Common myeloid progenitor, CD34-positive (primary cell): ENCODE data around the gene SYNE1.

Experiments
- CTCF ChIA-PET: fragments of 350-600 bp; sonication (Branson Sonifier 250); formaldehyde crosslinking; loops from one replicate; lab custom pipeline; 2021; ENCODE audit warnings: antibody characterized with exemption; lab: Charles Lee
- POLR2A ChIA-PET: fragments of 350-600 bp; sonication (Branson Sonifier 250); formaldehyde crosslinking; loops from one replicate; lab custom pipeline; 2021; ENCODE audit warnings: antibody characterized with exemption; lab: Charles Lee
- DNase-seq, 3 donors: peaks; one replicate each; pipeline versions ENCODE4 v3.0.0 to v3.0.0-alpha.2; 2013
- H3K27ac ChIP-seq, 2 experiments: 1 replicate in 1 of 2; 2 replicates in 1 of 2; pipeline ENCODE4 v1.7.0; 2013; ENCODE audit warnings: inconsistent platforms in 2 of 2, low read length in 2 of 2, mild to moderate bottlenecking in 2 of 2, low read depth in 1 of 2, moderate library complexity in 1 of 2; ENCODE audit not compliant: severe bottlenecking in 2 of 2, insufficient read depth in 1 of 2, poor library complexity in 1 of 2
- H3K27me3 ChIP-seq, 5 experiments: replicated peaks in 2 of 5; 1 replicate in 3 of 5; 2 replicates in 2 of 5; pipeline versions ENCODE4 v1.6.1 to v1.7.0; 2013; ENCODE audit warnings: low read length in 4 of 5, mild to moderate bottlenecking in 2 of 5, moderate library complexity in 2 of 5, inconsistent platforms in 1 of 5; ENCODE audit not compliant: insufficient read depth in 5 of 5, control insufficient read depth in 4 of 5
- H3K36me3 ChIP-seq, 4 experiments: 1 replicate in 2 of 4; 2 replicates in 2 of 4; pipeline versions ENCODE4 v1.6.1 to v1.7.0; 2013; ENCODE audit warnings: low read length in 3 of 4, control low read depth in 1 of 4, mild to moderate bottlenecking in 1 of 4; ENCODE audit not compliant: control insufficient read depth in 4 of 4, insufficient read depth in 4 of 4
- H3K4me1 ChIP-seq, 4 experiments: 1 replicate in 3 of 4; 2 replicates in 1 of 4; pipeline versions ENCODE4 v1.6.1 to v1.7.1; 2013; ENCODE audit warnings: low read length in 3 of 4, mild to moderate bottlenecking in 3 of 4, control low read depth in 1 of 4, inconsistent platforms in 1 of 4, moderate library complexity in 1 of 4; ENCODE audit not compliant: control insufficient read depth in 4 of 4, insufficient read depth in 4 of 4; ENCODE audit errors: control extremely low read depth in 1 of 4
- H3K4me3 ChIP-seq, 7 experiments: 1 replicate in 4 of 7; 2 replicates in 3 of 7; pipeline versions ENCODE4 v1.5.1 to v1.7.0; 2013; ENCODE audit warnings: mild to moderate bottlenecking in 7 of 7, low read length in 6 of 7, moderate library complexity in 6 of 7, inconsistent platforms in 2 of 7, low read depth in 2 of 7, control low read depth in 1 of 7; ENCODE audit not compliant: insufficient read depth in 4 of 7, control insufficient read depth in 1 of 7; ENCODE audit errors: extremely low read depth in 1 of 7
- H3K9me3 ChIP-seq, 5 experiments: 1 replicate in 4 of 5; 2 replicates in 1 of 5; pipeline versions ENCODE4 v1.6.1 to v1.7.1; 2013; ENCODE audit warnings: low read length in 4 of 5, mild to moderate bottlenecking in 2 of 5, inconsistent platforms in 1 of 5, low read depth in 1 of 5, moderate library complexity in 1 of 5; ENCODE audit not compliant: control insufficient read depth in 4 of 5, insufficient read depth in 2 of 5; ENCODE audit errors: control extremely low read depth in 1 of 5
- WGBS: methylation state at CpG from one replicate; pipeline ENCODE4 v1.1.5; 2013; ENCODE audit not compliant: insufficient coverage; 5-methylcytosine and 5-hydroxymethylcytosine counted together

Gene SYNE1

DNA sequence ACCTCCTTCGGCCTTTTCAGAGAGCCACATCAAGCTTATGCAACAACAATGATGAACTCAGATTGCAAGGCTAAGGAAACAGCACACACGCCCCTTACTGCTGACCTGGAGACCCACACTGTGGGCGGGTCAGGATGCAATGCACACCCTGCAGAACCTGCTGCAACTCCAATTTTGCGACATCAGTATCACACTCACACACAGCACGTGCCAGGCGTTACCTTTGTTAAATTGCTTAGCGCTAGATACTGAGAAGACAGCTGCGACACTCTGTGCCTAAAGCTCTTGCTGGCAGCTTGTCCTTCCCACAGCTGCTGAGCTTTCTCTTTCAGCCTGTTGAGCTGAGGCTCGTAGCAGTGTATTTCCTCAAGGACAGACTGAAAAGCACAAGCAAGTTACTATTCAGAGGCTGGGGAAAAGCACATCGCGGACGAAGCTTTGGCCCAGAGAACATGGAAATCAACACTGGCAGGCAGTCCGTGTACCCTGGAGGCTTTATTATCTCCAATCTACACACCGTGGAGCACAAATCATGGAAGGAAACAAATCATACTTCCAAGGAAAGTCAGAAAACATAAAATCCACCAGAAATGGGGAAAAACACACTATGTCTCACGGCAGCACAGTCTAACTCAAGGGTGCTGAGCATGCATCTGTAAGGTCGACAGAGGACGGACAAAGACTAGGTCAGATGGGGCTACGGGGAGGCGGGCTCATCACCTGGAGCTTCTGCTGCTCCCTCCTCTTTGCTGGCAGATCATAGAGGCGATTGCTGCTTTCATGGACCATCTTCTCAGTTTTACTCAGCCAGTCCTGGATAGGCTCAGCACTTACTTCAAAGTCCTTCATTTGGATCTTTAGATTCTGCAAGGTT is 268.2 kb downstream of the SYNE1 start:
- no peaks in the 10 kb centered on the region for H3K27me3 ChIP-seq
- H3K9me3 ChIP-seq = no peaks in the 10 kb centered on the region
- H3K4me1 ChIP-seq = no peaks in the 10 kb centered on the region
- no peak overlapping the region for H3K4me3 ChIP-seq
- ChIA-PET POLR2A (no interaction called here), CTCF (no interaction called here)
- no peak for DNase-seq
- no peak overlapping the region for H3K27ac ChIP-seq
- no peaks in the 10 kb centered on the region for H3K36me3 ChIP-seq
- WGBS = 92% methylated on average over 20 of the region's 20 CpGs

DNA sequence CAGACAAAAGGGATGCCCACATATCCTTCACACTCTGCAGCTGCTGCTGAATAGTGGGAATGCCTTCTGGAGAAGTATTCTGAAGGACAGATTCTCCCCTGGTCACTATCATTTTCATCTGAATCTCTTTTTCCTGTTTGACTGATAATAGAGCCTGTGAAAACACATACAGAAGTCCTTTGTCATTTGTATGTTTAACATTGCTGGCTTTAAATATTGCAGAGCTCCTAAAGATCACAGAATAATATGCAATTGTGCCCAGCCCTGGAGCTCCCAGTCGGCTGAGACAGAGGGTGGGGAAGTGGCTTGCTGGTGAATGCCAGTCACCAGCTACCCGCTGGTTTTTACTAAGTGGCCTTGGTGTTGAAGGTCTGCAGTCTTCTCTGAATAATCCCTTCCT is 272.3 kb downstream of the SYNE1 start:
- no peaks in the 10 kb centered on the region for H3K4me1 ChIP-seq
- peaks cover 0 to 2% (median 0%) of the 10 kb centered on the region in 5 experiments for H3K27me3 ChIP-seq
- ChIA-PET POLR2A (interaction anchor here (0.6 kb wide), 1 partner anchor 22 kb away, joined by 3 read pairs; no protein-coding TSS in a partner anchor), CTCF (interaction anchor here (1.0 kb wide), 1 partner anchor 9 kb away, joined by 3 read pairs; no protein-coding TSS in a partner anchor)
- no peak overlapping the region for H3K4me3 ChIP-seq
- WGBS = no CpG with 5 or more reads among the region's 2 CpGs
- no peaks in the 10 kb centered on the region for H3K36me3 ChIP-seq
- no peaks in the 10 kb centered on the region for H3K9me3 ChIP-seq
- DNase-seq = no peak
- H3K27ac ChIP-seq = no peak overlapping the region

GRCh38 chr6:152360034-152360433 is 277.1 kb downstream of the SYNE1 start:
- POLR2A ChIA-PET = no interaction called here
- CTCF ChIA-PET = no interaction called here
- no peak for DNase-seq
- H3K27ac ChIP-seq = no peak overlapping the region
- H3K36me3 ChIP-seq = no peaks in the 10 kb centered on the region
- H3K4me3 ChIP-seq = no peak overlapping the region
- H3K27me3 ChIP-seq = peaks cover 0 to 2% (median 0%) of the 10 kb centered on the region in 5 experiments
- 91% methylated on average over 6 of the region's 6 CpGs for WGBS
- H3K4me1 ChIP-seq = peaks cover 0 to 2% (median 0%) of the 10 kb centered on the region in 4 experiments
- no peaks in the 10 kb centered on the region for H3K9me3 ChIP-seq

GRCh38 chr6:152356662-152357061 is 280.5 kb downstream of the SYNE1 start:
- POLR2A ChIA-PET = no interaction called here
- Histone ChIP-seq H3K27ac (no peak overlapping the region), H3K9me3 (no peaks in the 10 kb centered on the region), H3K4me3 (no peak overlapping the region), H3K4me1 (peaks cover 0 to 2% (median 0%) of the 10 kb centered on the region in 4 experiments), H3K27me3 (peaks cover 0 to 2% (median 0%) of the 10 kb centered on the region in 5 experiments), H3K36me3 (no peaks in the 10 kb centered on the region)
- CTCF ChIA-PET = interaction anchor here (0.6 to 1.8 kb wide), 10 partner anchors 19 to 916 kb away, joined by 3 to 11 read pairs (median 3); no protein-coding TSS in a partner anchor
- DNase-seq = peak; percentile 68 to 90 (median 89)
- 0% methylated on average over 2 of the region's 2 CpGs for WGBS

DNA sequence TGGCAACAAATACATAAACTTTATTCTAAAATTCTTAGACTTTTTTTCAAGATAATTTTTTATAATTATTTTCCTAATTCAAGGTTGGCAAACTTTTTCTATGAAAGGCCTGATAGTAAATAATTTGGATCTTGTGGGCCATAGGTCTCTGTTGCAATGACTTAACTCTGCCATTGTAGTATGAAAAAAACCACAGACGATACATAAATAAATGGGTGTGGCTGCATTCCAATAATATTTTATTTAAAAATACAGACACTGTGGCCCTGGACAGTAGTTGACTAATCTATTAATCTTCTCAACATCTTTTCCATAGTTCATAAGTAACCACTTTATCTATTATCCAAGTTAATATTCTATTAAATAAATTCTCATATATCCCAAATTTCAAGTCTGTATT is 281.1 kb downstream of the SYNE1 start:
- DNase-seq = no peak
- ChIA-PET CTCF (no interaction called here), POLR2A (no interaction called here)
- no CpG with 5 or more reads among the region's 1 CpG for WGBS
- Histone ChIP-seq H3K9me3 (no peaks in the 10 kb centered on the region), H3K27me3 (no peaks in the 10 kb centered on the region), H3K4me1 (peaks cover 0 to 2% (median 0%) of the 10 kb centered on the region in 4 experiments), H3K36me3 (no peaks in the 10 kb centered on the region), H3K4me3 (no peak overlapping the region), H3K27ac (no peak overlapping the region)

DNA sequence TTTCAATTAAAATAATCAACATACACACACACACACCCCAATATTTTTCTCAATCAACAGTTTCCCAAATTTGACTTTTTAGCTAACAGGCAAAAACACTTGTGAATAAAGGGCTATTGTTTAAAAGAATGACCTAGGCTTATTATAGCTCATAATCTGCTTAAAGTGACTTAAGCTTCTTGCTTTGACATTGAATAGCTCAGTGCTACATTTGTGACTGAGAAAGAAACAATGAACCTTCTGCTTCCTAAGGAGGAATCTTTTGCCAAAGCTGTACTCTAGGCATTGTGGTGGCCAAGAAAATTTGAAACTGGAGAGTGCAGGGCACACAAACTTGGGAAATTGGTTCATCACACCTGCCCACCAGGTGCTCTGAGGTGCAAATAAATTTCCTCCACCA is 282.0 kb downstream of the SYNE1 start:
- H3K4me1 ChIP-seq = peaks cover 0 to 2% (median 0%) of the 10 kb centered on the region in 4 experiments
- no peak for DNase-seq
- no peak overlapping the region for H3K4me3 ChIP-seq
- H3K27ac ChIP-seq = no peak overlapping the region
- ChIA-PET POLR2A (no interaction called here), CTCF (interaction anchor here (0.8 to 1.5 kb wide), 5 partner anchors 16 to 915 kb away, joined by 3 to 5 read pairs (median 4); no protein-coding TSS in a partner anchor)
- no peaks in the 10 kb centered on the region for H3K27me3 ChIP-seq
- no peaks in the 10 kb centered on the region for H3K36me3 ChIP-seq
- H3K9me3 ChIP-seq = no peaks in the 10 kb centered on the region

DNA sequence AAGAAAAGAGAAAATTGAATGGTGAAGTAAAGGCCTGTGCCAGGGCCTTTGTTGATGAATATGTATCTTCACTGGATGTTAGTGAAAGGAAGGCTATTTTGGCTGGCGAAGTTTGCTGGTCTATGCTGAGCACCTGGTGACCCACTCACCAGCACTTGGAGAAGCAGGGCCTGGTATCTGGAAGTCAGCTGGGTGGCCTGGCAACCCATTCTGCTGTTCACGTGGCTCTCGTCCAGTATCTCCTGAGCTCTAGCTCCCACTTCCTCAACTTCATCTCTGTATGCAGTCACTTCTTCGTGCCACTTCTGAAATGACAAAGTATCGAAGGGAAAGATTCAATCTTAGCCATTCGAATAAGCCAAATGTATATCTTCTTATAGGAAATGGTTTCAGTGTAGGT is 283.7 kb downstream of the SYNE1 start:
- H3K36me3 ChIP-seq = no peaks in the 10 kb centered on the region
- H3K4me1 ChIP-seq = peaks cover 0 to 2% (median 0%) of the 10 kb centered on the region in 4 experiments
- WGBS = 96% methylated on average over 3 of the region's 6 CpGs
- ChIA-PET CTCF (no interaction called here), POLR2A (no interaction called here)
- no peak overlapping the region for H3K4me3 ChIP-seq
- no peaks in the 10 kb centered on the region for H3K9me3 ChIP-seq
- H3K27ac ChIP-seq = no peak overlapping the region
- no peaks in the 10 kb centered on the region for H3K27me3 ChIP-seq
- no peak for DNase-seq
